HG03064 (cell line): ENCODE measurements around the gene RNF133.
"Not testable (repeated sequence)": the region's sequence is repeated elsewhere in the genome, so short reads cannot be mapped to it uniquely, and the experiment has no call there.

Experiments
- ATAC-seq: cut with Tn5 transposase; IDR thresholded peaks from one replicate; pipeline ENCODE4 v1.9.1; 2021; ENCODE audit warnings: low read depth; ENCODE audit not compliant: unreplicated experiment

The RNF133 gene

GRCh38 chr7:122691569-122692235 lies 7.2 kb downstream of the RNF133 start:
- ATAC-seq = no peak

- no peak for ATAC-seq
Measured at GRCh38 chr7:122689346-122690109, 9.4 kb downstream of the RNF133 start.

- no peak for ATAC-seq
Measured at GRCh38 chr7:122688400-122688998, 10.4 kb downstream of the RNF133 start.

GRCh38 chr7:122686360-122686878 lies 12.5 kb downstream of the RNF133 start:
- ATAC-seq = no peak

GRCh38 chr7:122684504-122684903 lies 14.4 kb downstream of the RNF133 start:
- ATAC-seq = no peak

- ATAC-seq = no peak
Measured at GRCh38 chr7:122682815-122683550, 15.9 kb downstream of the RNF133 start.

- not testable (repeated sequence) for ATAC-seq
Measured at GRCh38 chr7:122681186-122681585, 17.7 kb downstream of the RNF133 start.

GRCh38 chr7:122679813-122680212 lies 19.1 kb downstream of the RNF133 start:
- ATAC-seq = no peak

GRCh38 chr7:122679269-122679709 lies 19.6 kb downstream of the RNF133 start:
- ATAC-seq = not testable (repeated sequence)

GRCh38 chr7:122677149-122677548 lies 21.8 kb downstream of the RNF133 start:
- no peak for ATAC-seq

GRCh38 chr7:122676466-122676865 lies 22.5 kb downstream of the RNF133 start:
- ATAC-seq = no peak

- ATAC-seq = no peak
Measured at GRCh38 chr7:122675621-122676020, 23.3 kb downstream of the RNF133 start.

GRCh38 chr7:122675011-122675410 lies 23.9 kb downstream of the RNF133 start:
- ATAC-seq = no peak

GRCh38 chr7:122674502-122674901 lies 24.4 kb downstream of the RNF133 start:
- ATAC-seq = no peak

GRCh38 chr7:122673951-122674350 lies 25.0 kb downstream of the RNF133 start:
- no peak for ATAC-seq

- ATAC-seq = no peak
Measured at GRCh38 chr7:122672536-122672935, 26.4 kb downstream of the RNF133 start.

- no peak for ATAC-seq
Measured at GRCh38 chr7:122663733-122664132, 35.2 kb downstream of the RNF133 start.

GRCh38 chr7:122658856-122659255 lies 40.1 kb downstream of the RNF133 start:
- ATAC-seq = no peak

- no peak for ATAC-seq
Measured at GRCh38 chr7:122653685-122654084, 45.2 kb downstream of the RNF133 start.

GRCh38 chr7:122652876-122653275 lies 46.0 kb downstream of the RNF133 start:
- no peak for ATAC-seq

GRCh38 chr7:122651451-122651850 lies 47.5 kb downstream of the RNF133 start:
- ATAC-seq = no peak
